Activated CD8-positive, alpha-beta T cell treated with anti-CD3 and anti-CD28 coated beads for 36 hours (primary cell): Measurements from ENCODE around the gene PAX8. TPM values are rescaled to one million over a fixed set of nuclear protein-coding genes. Genes with fewer than 3 reads are reported as not detected.

Source experiments
- ATAC-seq: fragments of 200-7000 bp; cut with Tn5 transposase; one replicate; pipeline ENCODE4 v1.10.0; 2021; ENCODE audit warnings: mild to moderate bottlenecking, moderate library complexity
- CTCF ChIA-PET: fragments of 350-600 bp; sonication (Branson Sonifier 250); formaldehyde crosslinking; loops from one replicate; lab custom pipeline; 2021; ENCODE audit warnings: antibody characterized with exemption; lab: Charles Lee
- POLR2A ChIA-PET: fragments of 350-600 bp; sonication (Branson Sonifier 250); formaldehyde crosslinking; loops from one replicate; lab custom pipeline; 2021; ENCODE audit warnings: antibody characterized with exemption; lab: Charles Lee
- DNase-seq: peaks from one replicate; pipeline ENCODE4 v3.0.0-alpha.2; 2020
- H3K27ac Mint-ChIP-seq: one replicate; pipeline ENCODE4 v1.8.0; 2021; ENCODE audit warnings: mild to moderate bottlenecking, mixed read lengths
- H3K27me3 Mint-ChIP-seq: one replicate; pipeline ENCODE4 v1.8.0; 2021; ENCODE audit warnings: mixed read lengths
- H3K36me3 Mint-ChIP-seq: one replicate; pipeline ENCODE4 v1.8.0; 2021; ENCODE audit warnings: low read depth, mixed read lengths
- H3K4me1 Mint-ChIP-seq: one replicate; pipeline ENCODE4 v1.8.0; 2021; ENCODE audit warnings: low read depth, mixed read lengths
- H3K4me3 Mint-ChIP-seq: one replicate; pipeline ENCODE4 v1.8.0; 2021; ENCODE audit warnings: mild to moderate bottlenecking, moderate library complexity, mixed read lengths
- H3K9me3 Mint-ChIP-seq: one replicate; pipeline ENCODE4 v1.8.0; 2021; ENCODE audit warnings: mixed read lengths
- intact Hi-C: fragments of 100-400 bp; cut with micrococcal nuclease; formaldehyde crosslinking; loops from one replicate; pipeline ENCODE4 v1.10.0; 2022
- total RNA-seq, 2 experiments: library from RNA; stranded (reverse); gene quantifications; one replicate each; pipeline ENCODE4 v1.2.3, GENCODE V29; 2021
- TF ChIP-seq, protein P1 (sequence below): fragments of 200-600 bp; IDR thresholded peaks from one replicate; pipeline ENCODE4 v1.8.0; 2022; ENCODE audit warnings: antibody characterized with exemption, mild to moderate bottlenecking

The PAX8 gene
- total RNA-seq, 2 experiments from 2014 or later = 0.43 to 0.63 TPM

DNA sequence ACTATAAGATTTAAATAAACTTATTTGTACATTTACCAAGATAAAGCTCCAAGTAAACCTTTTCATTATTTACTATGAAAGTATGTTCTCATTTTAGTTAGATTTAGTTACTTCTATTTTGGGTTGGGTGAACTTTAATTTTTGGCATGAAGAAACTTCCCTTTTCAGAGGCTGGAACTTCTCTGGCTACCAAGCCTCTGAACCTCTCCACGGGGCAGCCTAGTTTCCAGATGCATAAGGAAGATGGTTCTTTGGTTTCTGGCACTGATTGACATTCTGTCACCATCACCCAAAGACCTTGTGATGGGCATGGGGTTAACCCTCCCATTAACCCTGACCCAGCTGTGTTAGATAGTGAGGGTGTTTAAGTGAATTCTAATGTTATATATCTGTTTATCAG is 87.8 kb downstream of the PAX8 start:
- H3K36me3 Mint-ChIP-seq = peaks cover 69% of the 10 kb centered on the region
- POLR2A ChIA-PET = interaction anchor here (1.1 to 1.5 kb wide), 2 partner anchors 10 to 35 kb away, joined by 3 to 6 read pairs; no protein-coding TSS in a partner anchor
- intact Hi-C loops = no loop called here
- CTCF ChIA-PET = interaction anchor here (0.7 to 1.6 kb wide), 9 partner anchors 8 to 111 kb away, joined by 3 to 7 read pairs (median 4); no protein-coding TSS in a partner anchor
- H3K4me1 Mint-ChIP-seq = peaks cover 44% of the 10 kb centered on the region
- no peak overlapping the region for H3K4me3 Mint-ChIP-seq
- H3K27me3 Mint-ChIP-seq = no peaks in the 10 kb centered on the region
- ATAC-seq = no peak
- TF ChIP-seq, protein P1, sequence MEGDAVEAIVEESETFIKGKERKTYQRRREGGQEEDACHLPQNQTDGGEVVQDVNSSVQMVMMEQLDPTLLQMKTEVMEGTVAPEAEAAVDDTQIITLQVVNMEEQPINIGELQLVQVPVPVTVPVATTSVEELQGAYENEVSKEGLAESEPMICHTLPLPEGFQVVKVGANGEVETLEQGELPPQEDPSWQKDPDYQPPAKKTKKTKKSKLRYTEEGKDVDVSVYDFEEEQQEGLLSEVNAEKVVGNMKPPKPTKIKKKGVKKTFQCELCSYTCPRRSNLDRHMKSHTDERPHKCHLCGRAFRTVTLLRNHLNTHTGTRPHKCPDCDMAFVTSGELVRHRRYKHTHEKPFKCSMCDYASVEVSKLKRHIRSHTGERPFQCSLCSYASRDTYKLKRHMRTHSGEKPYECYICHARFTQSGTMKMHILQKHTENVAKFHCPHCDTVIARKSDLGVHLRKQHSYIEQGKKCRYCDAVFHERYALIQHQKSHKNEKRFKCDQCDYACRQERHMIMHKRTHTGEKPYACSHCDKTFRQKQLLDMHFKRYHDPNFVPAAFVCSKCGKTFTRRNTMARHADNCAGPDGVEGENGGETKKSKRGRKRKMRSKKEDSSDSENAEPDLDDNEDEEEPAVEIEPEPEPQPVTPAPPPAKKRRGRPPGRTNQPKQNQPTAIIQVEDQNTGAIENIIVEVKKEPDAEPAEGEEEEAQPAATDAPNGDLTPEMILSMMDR = no peak
- no peak for DNase-seq
- H3K27ac Mint-ChIP-seq = no peak overlapping the region
- no peaks in the 10 kb centered on the region for H3K9me3 Mint-ChIP-seq

- POLR2A ChIA-PET = interaction anchor here (0.8 to 1.1 kb wide), 2 partner anchors 11 to 17 kb away, joined by 3 read pairs; no protein-coding TSS in a partner anchor
- peaks cover 63% of the 10 kb centered on the region for H3K36me3 Mint-ChIP-seq
- H3K4me1 Mint-ChIP-seq = peaks cover 59% of the 10 kb centered on the region
Observed at GRCh38 chr2:113187771-113188170, 91.0 kb downstream of the PAX8 start.

GRCh38 chr2:113186433-113186796 is 92.3 kb downstream of the PAX8 start:
- H3K9me3 Mint-ChIP-seq = no peaks in the 10 kb centered on the region
- peaks cover 70% of the 10 kb centered on the region for H3K4me1 Mint-ChIP-seq
- ChIA-PET POLR2A (interaction anchor here (0.9 kb wide), 1 partner anchor 12 kb away, joined by 3 read pairs; no protein-coding TSS in a partner anchor), CTCF (interaction anchor here (1.1 to 1.3 kb wide), 2 partner anchors 13 to 18 kb away, joined by 4 to 6 read pairs; no protein-coding TSS in a partner anchor)
- intact Hi-C loops = no loop called here
- TF ChIP-seq, protein P1 = no peak
- peaks cover 72% of the 10 kb centered on the region for H3K36me3 Mint-ChIP-seq
- no peaks in the 10 kb centered on the region for H3K27me3 Mint-ChIP-seq
- no peak for ATAC-seq
- no peak overlapping the region for H3K4me3 Mint-ChIP-seq
- DNase-seq = no peak
- H3K27ac Mint-ChIP-seq = peak overlapping the region; percentile 26

More at GRCh38 chr2:113187771-113188170, 91.0 kb downstream of the PAX8 start:
- Mint-ChIP-seq H3K4me3 (no peak overlapping the region), H3K9me3 (no peaks in the 10 kb centered on the region), H3K27me3 (no peaks in the 10 kb centered on the region), H3K27ac (peak overlapping the region; percentile 58)
- no peak for DNase-seq
- no peak for ATAC-seq
- CTCF ChIA-PET = interaction anchor here (1.3 kb wide), 2 partner anchors 11 to 49 kb away, joined by 5 to 6 read pairs; no protein-coding TSS in a partner anchor
- intact Hi-C loops = no loop called here
- TF ChIP-seq, protein P1 = no peak

DNA sequence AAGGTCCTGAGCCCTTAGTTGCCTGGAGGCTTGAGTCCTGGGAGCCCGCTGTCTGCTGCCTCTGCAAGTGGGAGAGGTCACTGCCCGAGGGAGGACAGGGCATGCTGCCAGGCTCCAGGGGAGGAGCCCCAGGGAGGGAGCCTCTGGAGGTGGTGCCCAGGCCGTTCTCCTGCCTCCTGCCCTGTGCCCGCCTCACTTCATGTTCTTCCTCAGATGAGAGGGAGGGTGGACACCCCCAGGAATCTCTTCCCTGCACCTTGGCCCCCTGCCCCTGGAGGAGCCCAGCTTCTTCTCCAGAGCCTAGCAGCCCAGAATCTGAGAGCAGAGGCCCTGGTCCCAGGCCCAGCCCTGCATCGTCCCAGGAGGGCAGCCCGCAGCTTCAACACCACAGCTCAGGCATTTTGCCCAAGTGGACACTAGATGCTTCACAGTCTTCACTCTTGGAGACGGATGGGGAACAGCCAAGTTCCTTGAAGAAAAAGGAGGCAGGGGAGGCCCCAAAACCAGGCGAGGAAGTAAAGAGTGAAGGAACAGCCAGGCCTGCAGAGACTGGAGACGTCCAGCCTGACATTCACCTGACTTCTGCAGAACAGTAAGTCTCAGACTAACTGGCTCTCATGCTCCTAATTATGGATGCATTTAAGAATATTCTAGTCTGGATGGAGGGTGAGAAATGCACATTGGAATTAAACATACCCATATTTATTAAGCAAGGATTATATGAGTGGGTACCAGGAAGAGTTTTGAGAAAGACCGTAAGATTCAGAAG is 92.9 kb downstream of the PAX8 start:
- CTCF ChIA-PET = interaction anchor here (0.6 to 1.1 kb wide), 2 partner anchors 13 to 18 kb away, joined by 3 to 4 read pairs; no protein-coding TSS in a partner anchor
- Mint-ChIP-seq H3K9me3 (no peaks in the 10 kb centered on the region), H3K4me3 (no peak overlapping the region), H3K27ac (peak overlapping the region; percentile 66), H3K27me3 (no peaks in the 10 kb centered on the region), H3K4me1 (peaks cover 75% of the 10 kb centered on the region), H3K36me3 (peaks cover 71% of the 10 kb centered on the region)
- ATAC-seq = no peak
- DNase-seq = no peak
- POLR2A ChIA-PET = interaction anchor here (0.9 kb wide), 1 partner anchor 11 kb away, joined by 3 read pairs; no protein-coding TSS in a partner anchor
- intact Hi-C loops = no loop called here
- TF ChIP-seq, protein P1 = no peak
